Fibroblast of lung (primary cell): ENCODE results near the gene CASP5. TPM values are rescaled to one million over a fixed set of nuclear protein-coding genes. Genes with fewer than 3 reads are reported as not detected.
"Not testable (repeated sequence)": the region's sequence is repeated elsewhere in the genome, so short reads cannot be mapped to it uniquely, and the experiment has no call there.

ENCODE experiments used
- DNase-seq, 2 donors: peaks; one replicate each; pipeline versions ENCODE4 v3.0.0 to v3.0.0-alpha.2; 2010; ENCODE audit warnings: low read depth in 2 of 2
- H2AFZ ChIP-seq: 2 replicates; pipeline ENCODE4 v1.5.1; 2012; ENCODE audit warnings: low read length, control low read depth, inconsistent platforms
- H3K27ac ChIP-seq: 2 replicates; pipeline ENCODE4 v1.5.1; 2011; ENCODE audit warnings: low read length, control low read depth; ENCODE audit not compliant: insufficient read depth
- H3K27me3 ChIP-seq: 2 replicates; pipeline ENCODE4 v1.5.1; 2011; ENCODE audit warnings: mild to moderate bottlenecking, low read length; ENCODE audit not compliant: control insufficient read depth, insufficient read depth
- H3K36me3 ChIP-seq: 2 replicates; pipeline ENCODE4 v1.5.1; 2011; ENCODE audit warnings: low read length; ENCODE audit not compliant: control insufficient read depth, insufficient read depth
- H3K4me1 ChIP-seq: 2 replicates; pipeline ENCODE4 v1.5.1; 2011; ENCODE audit warnings: low read length; ENCODE audit not compliant: control insufficient read depth, insufficient read depth; ENCODE audit errors: extremely low read depth
- H3K4me2 ChIP-seq: 2 replicates; pipeline ENCODE4 v1.5.1; 2011; ENCODE audit warnings: low read length, control low read depth; ENCODE audit not compliant: insufficient read depth; ENCODE audit errors: extremely low read depth
- H3K4me3 ChIP-seq, 4 experiments: fragments of 200-600 bp in 1 of 4; sonication (generic) in 1 of 4; replicated peaks in 1 of 4; 2 replicates each; pipeline ENCODE4 v1.5.1; 2011 to 2016; ENCODE audit warnings: low read length in 4 of 4, low read depth in 3 of 4, mild to moderate bottlenecking in 3 of 4, control low read depth in 2 of 4, inconsistent platforms in 1 of 4, mixed read lengths in 1 of 4; ENCODE audit not compliant: insufficient read depth in 1 of 4; ENCODE audit errors: control extremely low read depth in 1 of 4
- H3K79me2 ChIP-seq: 2 replicates; pipeline ENCODE4 v1.5.1; 2012; ENCODE audit warnings: mild to moderate bottlenecking, low read length, inconsistent platforms; ENCODE audit not compliant: control insufficient read depth, insufficient read depth
- H3K9ac ChIP-seq: 2 replicates; pipeline ENCODE4 v1.5.1; 2011; ENCODE audit warnings: mild to moderate bottlenecking, low read length, control low read depth; ENCODE audit not compliant: insufficient read depth
- H3K9me3 ChIP-seq: 2 replicates; pipeline ENCODE4 v1.5.1; 2012; ENCODE audit warnings: low read depth, low read length; ENCODE audit not compliant: control insufficient read depth, insufficient read depth
- H4K20me1 ChIP-seq: 2 replicates; pipeline ENCODE4 v1.5.1; 2011; ENCODE audit warnings: low read length; ENCODE audit not compliant: control insufficient read depth, insufficient read depth; ENCODE audit errors: extremely low read depth
- CTCF ChIP-seq, 2 donors: IDR thresholded peaks in 1 of 2; conservative IDR thresholded peaks in 1 of 2; 1 replicate in 1 of 2; 2 replicates in 1 of 2; pipeline ENCODE4 v1.5.1; 2011 to 2012; ENCODE audit warnings: low read length in 2 of 2, control low read depth in 1 of 2, inconsistent platforms in 1 of 2, low read depth in 1 of 2, mild to moderate bottlenecking in 1 of 2
- EZH2 ChIP-seq: IDR thresholded peaks from 2 replicates; pipeline ENCODE4 v1.5.1; 2012; ENCODE audit warnings: low read length, control low read depth, mild to moderate bottlenecking; ENCODE audit errors: missing control alignments
- polyA plus RNA-seq, 2 donors: library from polyadenylated mRNA; depleted of rRNA in 1 of 2; stranded (reverse) in 1 of 2; unstranded in 1 of 2; fragments of >200 nt; gene quantifications; 2 replicates each; pipeline ENCODE4 v1.2.1, GENCODE V29; 2011 to 2012; ENCODE audit warnings: missing spikeins in 1 of 2
- total RNA-seq: library from RNA; depleted of rRNA; stranded (reverse); fragments of >200 nt; gene quantifications from 2 replicates; pipeline ENCODE4 v1.2.1, GENCODE V29; 2014

The CASP5 gene
- total and polyA plus RNA-seq, 2 donors (not counting 1 experiment from before 2014, with no cell fraction given): 0.17 TPM; not detected in 1

DNA sequence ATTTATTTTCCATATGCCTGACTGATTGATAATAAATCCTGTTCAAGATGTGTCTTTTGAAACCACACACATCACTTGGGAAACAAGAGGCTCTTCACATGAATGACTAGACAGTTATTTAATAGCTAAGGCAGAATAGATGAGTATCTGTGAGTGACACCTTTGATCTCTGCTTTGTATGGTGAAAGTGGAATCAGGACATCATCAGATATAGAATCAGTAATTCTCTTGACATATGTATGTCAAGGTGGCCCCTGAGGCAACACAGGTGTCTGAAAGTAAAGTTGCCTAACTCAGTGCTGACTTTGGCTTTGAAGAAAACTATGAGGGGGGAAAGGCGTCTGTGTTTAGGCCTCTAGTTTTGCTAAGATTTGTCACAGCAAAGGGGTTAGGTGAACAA is 43.1 kb downstream of the CASP5 start:
- no peak overlapping the region for H3K27ac ChIP-seq
- DNase-seq: no peak
- no peaks in the 10 kb centered on the region for H3K4me1 ChIP-seq
- H4K20me1 ChIP-seq: no peaks in the 10 kb centered on the region
- H3K4me2 ChIP-seq: no peak overlapping the region
- H3K9ac ChIP-seq: no peak overlapping the region
- H3K9me3 ChIP-seq: no peaks in the 10 kb centered on the region
- H3K36me3 ChIP-seq: no peaks in the 10 kb centered on the region
- no peak overlapping the region for H2AFZ ChIP-seq
- H3K27me3 ChIP-seq: no peaks in the 10 kb centered on the region
- H3K4me3 ChIP-seq: no peak overlapping the region
- TF ChIP-seq EZH2 (no peak), CTCF (conservative IDR thresholded peaks at IDR 0.05 in 1 of 2, IDR thresholded peaks at IDR 0.05 in 1 of 2; ENCODE audit: low read depth in 1 of 2, low read length in 2 of 2) (no peak)
- H3K79me2 ChIP-seq: no peaks in the 10 kb centered on the region

DNA sequence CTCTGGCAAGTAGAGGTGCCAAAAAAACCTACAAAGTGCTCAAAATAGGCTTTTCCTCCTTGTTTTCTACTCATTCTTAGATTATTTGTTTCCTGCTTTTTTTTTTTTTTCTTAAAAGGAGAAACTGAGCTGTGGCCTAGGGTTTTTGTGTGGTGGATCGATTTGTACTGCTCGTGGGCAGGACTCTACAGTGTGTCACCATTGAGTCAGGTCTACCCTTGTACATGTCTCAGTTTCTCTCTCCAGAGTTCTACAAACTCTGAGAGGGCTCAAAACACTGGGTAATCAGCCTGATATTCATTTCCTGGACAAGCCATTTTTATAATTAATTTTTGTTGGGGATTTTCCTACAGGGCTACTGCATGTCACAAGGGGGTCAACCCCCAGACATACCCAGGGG is 49.4 kb downstream of the CASP5 start:
- no peak for DNase-seq
- H2AFZ ChIP-seq: no peak overlapping the region
- no peaks in the 10 kb centered on the region for H3K27me3 ChIP-seq
- peaks cover 2% of the 10 kb centered on the region for H3K4me1 ChIP-seq
- H4K20me1 ChIP-seq: no peaks in the 10 kb centered on the region
- TF ChIP-seq CTCF (conservative IDR thresholded peaks at IDR 0.05 in 1 of 2, IDR thresholded peaks at IDR 0.05 in 1 of 2; ENCODE audit: low read depth in 1 of 2, low read length in 2 of 2) (no peak), EZH2 (no peak)
- no peak overlapping the region for H3K4me3 ChIP-seq
- no peak overlapping the region for H3K9ac ChIP-seq
- no peaks in the 10 kb centered on the region for H3K79me2 ChIP-seq
- H3K9me3 ChIP-seq: no peaks in the 10 kb centered on the region
- H3K36me3 ChIP-seq: no peaks in the 10 kb centered on the region
- H3K27ac ChIP-seq: no peak overlapping the region
- no peak overlapping the region for H3K4me2 ChIP-seq

DNA sequence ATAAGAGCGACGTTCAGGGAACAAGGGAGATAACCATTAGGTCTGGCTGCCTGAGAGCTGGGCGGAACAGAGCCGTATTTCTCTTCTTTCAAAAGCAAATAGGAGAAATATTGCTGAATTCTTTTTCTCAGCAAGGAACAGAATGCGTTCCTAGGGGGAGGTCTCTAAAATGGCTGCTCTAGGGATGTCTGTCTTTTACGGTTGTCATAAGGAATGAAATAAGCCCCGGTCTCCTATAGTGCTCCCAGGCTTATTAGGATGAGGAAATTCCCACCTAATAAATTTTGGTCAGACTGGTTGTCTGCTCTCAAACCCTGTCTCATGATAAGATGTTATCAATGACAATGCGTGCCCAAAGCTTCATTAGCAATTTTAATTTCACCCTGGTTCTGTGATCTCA is 50.0 kb downstream of the CASP5 start:
- H3K4me2 ChIP-seq, H3K4me3 ChIP-seq, H3K27ac ChIP-seq, H2AFZ ChIP-seq, H4K20me1 ChIP-seq, DNase-seq, H3K9me3 ChIP-seq, H3K27me3 ChIP-seq, H3K4me1 ChIP-seq, H3K36me3 ChIP-seq, H3K9ac ChIP-seq, H3K79me2 ChIP-seq: not testable (repeated sequence)
